ENCODE results near the gene LY6G6F.

Gene LY6G6F

DNA sequence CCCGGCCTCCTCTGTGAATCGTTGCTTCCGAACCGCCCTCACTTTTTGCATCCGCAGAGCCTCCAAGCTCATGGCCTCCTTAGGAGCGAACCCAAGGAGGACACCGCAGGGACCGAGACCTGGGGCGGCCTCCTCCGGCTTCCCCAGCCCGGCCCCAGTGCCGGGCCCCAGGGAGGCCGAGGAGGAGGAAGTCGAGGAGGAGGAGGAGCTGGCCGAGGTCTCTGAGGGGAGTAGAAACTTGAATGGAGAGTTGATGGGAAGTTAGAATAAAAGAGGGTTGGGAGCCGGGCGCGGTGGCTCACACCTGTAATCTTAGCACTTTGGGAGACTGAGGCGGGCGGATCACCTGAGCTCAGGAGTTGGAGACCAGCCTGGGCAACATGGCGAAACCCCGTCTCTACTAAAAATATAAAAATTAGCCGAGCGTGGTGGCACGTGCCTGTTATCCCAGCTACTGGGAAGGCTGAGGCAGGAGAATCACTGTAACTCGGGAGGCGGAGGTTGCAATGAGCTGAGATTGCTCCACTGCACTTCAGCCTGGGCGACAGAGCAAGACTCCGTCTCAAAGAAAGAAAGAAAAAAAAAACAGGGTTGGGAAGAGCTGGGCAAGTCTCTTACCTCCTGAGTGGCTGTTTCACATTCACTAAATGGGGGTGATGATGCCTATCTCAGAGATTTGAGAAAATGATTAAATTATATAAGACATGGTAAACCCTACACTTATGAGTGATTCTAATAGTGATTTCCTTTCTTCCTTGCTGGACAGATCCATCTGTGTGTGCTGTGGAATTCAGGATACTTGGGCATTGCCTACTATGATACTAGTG, 33.9 kb downstream of the LY6G6F start:
- Histone ChIP-seq H3K9me3 (ENCODE audit: low read length) (no peaks in the 10 kb centered on the region), H3K79me2 (ENCODE audit: insufficient read depth, low read length) (peaks cover 7% of the 10 kb centered on the region; the same call in 1 of the 2 replicates), H3K36me3 (ENCODE audit: insufficient read depth, low read length) (peaks cover 38% of the 10 kb centered on the region), H2AFZ (ENCODE audit: low read length) (no peak overlapping the region), H4K20me1 (ENCODE audit: insufficient read depth, low read length) (no peaks in the 10 kb centered on the region), H3K27ac (ENCODE audit: low read depth, low read length, poor library complexity, severe bottlenecking) (peak overlapping the region; percentile 85), H3K4me2 (ENCODE audit: low read length) (peak overlapping the region; percentile 89), H3F3A (ENCODE audit: insufficient read depth, low read length) (0 out of 2 replicates have a peak, but pooled peaks cover 3% of the 10 kb centered on the region), H3K9ac (ENCODE audit: low read length) (peak overlapping the region; percentile 86), H3K4me1 (ENCODE audit: insufficient read depth, low read length, severe bottlenecking) (peaks cover 43% of the 10 kb centered on the region), H3K27me3 (ENCODE audit: insufficient read depth, low read length) (no peaks in the 10 kb centered on the region), H3K4me3 (ENCODE audit: low read depth, low read length, poor library complexity, severe bottlenecking) (peak overlapping the region; percentile 68), H3K9me2 (ENCODE audit: low read depth, low read length) (no peaks in the 10 kb centered on the region)
- TF ChIP-seq, protein P1, sequence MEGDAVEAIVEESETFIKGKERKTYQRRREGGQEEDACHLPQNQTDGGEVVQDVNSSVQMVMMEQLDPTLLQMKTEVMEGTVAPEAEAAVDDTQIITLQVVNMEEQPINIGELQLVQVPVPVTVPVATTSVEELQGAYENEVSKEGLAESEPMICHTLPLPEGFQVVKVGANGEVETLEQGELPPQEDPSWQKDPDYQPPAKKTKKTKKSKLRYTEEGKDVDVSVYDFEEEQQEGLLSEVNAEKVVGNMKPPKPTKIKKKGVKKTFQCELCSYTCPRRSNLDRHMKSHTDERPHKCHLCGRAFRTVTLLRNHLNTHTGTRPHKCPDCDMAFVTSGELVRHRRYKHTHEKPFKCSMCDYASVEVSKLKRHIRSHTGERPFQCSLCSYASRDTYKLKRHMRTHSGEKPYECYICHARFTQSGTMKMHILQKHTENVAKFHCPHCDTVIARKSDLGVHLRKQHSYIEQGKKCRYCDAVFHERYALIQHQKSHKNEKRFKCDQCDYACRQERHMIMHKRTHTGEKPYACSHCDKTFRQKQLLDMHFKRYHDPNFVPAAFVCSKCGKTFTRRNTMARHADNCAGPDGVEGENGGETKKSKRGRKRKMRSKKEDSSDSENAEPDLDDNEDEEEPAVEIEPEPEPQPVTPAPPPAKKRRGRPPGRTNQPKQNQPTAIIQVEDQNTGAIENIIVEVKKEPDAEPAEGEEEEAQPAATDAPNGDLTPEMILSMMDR (IDR thresholded peaks at IDR 0.05; ENCODE audit: low read length) = no peak
- no peak for TF ChIP-seq EZH2 (IDR thresholded peaks at IDR 0.05; ENCODE audit: borderline replicate concordance, low read length)

DNA sequence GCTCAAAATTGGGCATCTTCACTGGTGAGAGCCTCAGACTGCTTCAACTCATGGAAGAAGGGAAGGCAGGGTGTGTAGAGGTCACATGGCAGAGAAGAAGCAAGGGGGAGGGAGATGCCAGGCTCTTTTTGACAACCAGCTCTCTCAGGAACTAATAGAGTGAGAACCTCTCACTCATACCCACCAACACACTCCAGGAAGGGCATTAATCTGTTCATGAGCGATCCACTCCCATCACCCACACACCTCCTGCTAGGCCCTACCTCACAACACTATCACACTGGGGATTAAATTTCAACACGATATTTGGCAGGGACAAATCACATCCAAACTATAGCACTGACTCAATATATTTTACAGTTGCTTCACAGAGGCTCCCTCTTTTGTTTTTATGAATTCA, 35.1 kb downstream of the LY6G6F start:
- H3K9ac ChIP-seq (ENCODE audit: low read length) = no peak overlapping the region
- no peak overlapping the region for H3K4me2 ChIP-seq (ENCODE audit: low read length)
- no peak overlapping the region for H3K4me3 ChIP-seq (ENCODE audit: low read depth, low read length, poor library complexity, severe bottlenecking)
- H3K36me3 ChIP-seq (ENCODE audit: insufficient read depth, low read length) = peaks cover 39% of the 10 kb centered on the region
- H3F3A ChIP-seq (ENCODE audit: insufficient read depth, low read length) = 0 out of 2 replicates have a peak, but pooled peaks cover 3% of the 10 kb centered on the region
- H2AFZ ChIP-seq (ENCODE audit: low read length) = no peak overlapping the region
- no peaks in the 10 kb centered on the region for H3K27me3 ChIP-seq (ENCODE audit: insufficient read depth, low read length)
- H3K9me3 ChIP-seq (ENCODE audit: low read length) = no peaks in the 10 kb centered on the region
- H3K27ac ChIP-seq (ENCODE audit: low read depth, low read length, poor library complexity, severe bottlenecking) = peak overlapping the region; percentile 1
- TF ChIP-seq EZH2 (IDR thresholded peaks at IDR 0.05; ENCODE audit: borderline replicate concordance, low read length) = no peak
- TF ChIP-seq, protein P1 (IDR thresholded peaks at IDR 0.05; ENCODE audit: low read length) = no peak
- H4K20me1 ChIP-seq (ENCODE audit: insufficient read depth, low read length) = no peaks in the 10 kb centered on the region
- no peaks in the 10 kb centered on the region for H3K9me2 ChIP-seq (ENCODE audit: low read depth, low read length)
- 0 out of 2 replicates have a peak, but pooled peaks cover under 1% of the 10 kb centered on the region for H3K79me2 ChIP-seq (ENCODE audit: insufficient read depth, low read length)
- peaks cover 38% of the 10 kb centered on the region for H3K4me1 ChIP-seq (ENCODE audit: insufficient read depth, low read length, severe bottlenecking)

DNA sequence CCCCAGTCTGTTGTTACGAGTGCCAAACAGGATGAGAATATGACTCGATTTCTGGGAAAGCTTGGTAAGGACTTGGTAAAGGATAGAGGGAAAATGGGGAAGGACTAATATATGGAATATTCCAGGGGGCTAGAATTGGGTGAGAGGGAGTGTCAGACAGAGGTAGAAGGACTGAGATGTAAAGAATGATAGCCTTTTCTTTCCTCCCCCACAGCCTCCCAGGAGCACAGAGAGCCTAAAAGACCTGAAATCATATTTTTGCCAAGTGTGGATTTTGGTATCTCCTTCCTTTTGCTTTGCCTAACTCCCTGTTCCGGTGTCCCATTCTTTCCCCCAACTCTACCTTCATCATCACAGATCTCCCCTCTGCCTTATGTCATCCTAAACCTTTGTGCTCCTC, 36.2 kb downstream of the LY6G6F start:
- no peaks in the 10 kb centered on the region for H3K9me3 ChIP-seq (ENCODE audit: low read length)
- peaks cover 50% of the 10 kb centered on the region for H3K36me3 ChIP-seq (ENCODE audit: insufficient read depth, low read length)
- H3K27ac ChIP-seq (ENCODE audit: low read depth, low read length, poor library complexity, severe bottlenecking) = no peak overlapping the region

More for the DNA sequence above, 36.2 kb downstream of the LY6G6F start:
- no peak overlapping the region for H3K4me2 ChIP-seq (ENCODE audit: low read length)
- H3K79me2 ChIP-seq (ENCODE audit: insufficient read depth, low read length) = no peaks in the 10 kb centered on the region
- H3K27me3 ChIP-seq (ENCODE audit: insufficient read depth, low read length) = no peaks in the 10 kb centered on the region
- no peak overlapping the region for H3K4me3 ChIP-seq (ENCODE audit: low read depth, low read length, poor library complexity, severe bottlenecking)
- no peaks in the 10 kb centered on the region for H3K9me2 ChIP-seq (ENCODE audit: low read depth, low read length)
- H3K4me1 ChIP-seq (ENCODE audit: insufficient read depth, low read length, severe bottlenecking) = peaks cover 27% of the 10 kb centered on the region
- H2AFZ ChIP-seq (ENCODE audit: low read length) = no peak overlapping the region
- no peaks in the 10 kb centered on the region for H4K20me1 ChIP-seq (ENCODE audit: insufficient read depth, low read length)
- TF ChIP-seq EZH2 (IDR thresholded peaks at IDR 0.05; ENCODE audit: borderline replicate concordance, low read length) = no peak
- TF ChIP-seq, protein P1 (IDR thresholded peaks at IDR 0.05; ENCODE audit: low read length) = no peak
- H3K9ac ChIP-seq (ENCODE audit: low read length) = no peak overlapping the region
- H3F3A ChIP-seq (ENCODE audit: insufficient read depth, low read length) = no peaks in the 10 kb centered on the region

Measured in OCI-LY1 (cell line).